HG03575 (cell line): ENCODE data around the gene ANKRD17.
"Not testable (repeated sequence)": the region's sequence is repeated elsewhere in the genome, so short reads cannot be mapped to it uniquely, and the experiment has no call there.

ENCODE experiments used
- ATAC-seq: cut with Tn5 transposase; IDR thresholded peaks from one replicate; pipeline ENCODE4 v1.9.1; 2021; ENCODE audit not compliant: unreplicated experiment, insufficient number of reproducible peaks, low FRiP score; ENCODE audit errors: extremely low read depth

ANKRD17 gene

GRCh38 chr4:73248416-73248815, 10.2 kb downstream of the ANKRD17 start:
- no peak for ATAC-seq

DNA sequence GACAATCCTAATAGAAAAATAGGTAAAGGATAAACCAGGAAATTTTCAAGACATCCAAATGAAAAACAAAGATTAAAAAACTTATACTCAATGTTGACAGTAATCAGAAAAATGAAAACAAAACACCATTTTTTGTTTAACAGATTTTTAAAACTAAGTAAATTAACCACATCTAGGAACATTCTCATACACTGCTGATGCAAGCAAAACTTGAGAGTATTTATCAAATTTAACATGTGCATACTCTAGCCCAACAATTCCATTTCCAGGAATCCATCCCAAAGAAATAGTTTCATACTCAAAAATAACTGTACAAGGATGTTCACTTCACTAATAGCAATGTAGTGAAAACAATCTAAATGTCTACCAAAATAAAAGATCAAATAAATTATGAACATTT, 11.5 kb downstream of the ANKRD17 start:
- no peak for ATAC-seq

DNA sequence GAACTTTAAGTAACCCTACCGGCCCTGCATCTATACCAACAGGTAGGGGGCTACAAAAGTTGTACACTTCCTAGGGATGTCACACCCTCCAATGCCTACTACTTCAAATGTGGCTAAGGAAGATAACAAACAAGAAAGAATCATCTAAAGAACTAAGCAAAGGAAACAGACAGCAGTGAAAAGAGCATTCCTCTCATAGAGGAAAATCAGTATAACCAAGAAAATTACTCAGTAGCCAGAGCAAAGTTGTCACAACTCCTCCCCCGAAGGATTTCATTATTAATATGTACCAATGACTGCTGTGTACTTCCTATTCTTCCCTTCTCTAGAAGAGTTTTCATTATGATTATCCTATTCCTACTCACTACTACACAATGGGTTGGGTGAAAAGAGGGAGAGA, 12.6 kb downstream of the ANKRD17 start:
- no peak for ATAC-seq

- no peak for ATAC-seq
These were observed 13.5 kb downstream of the ANKRD17 start for GRCh38 chr4:73244945-73245601.

GRCh38 chr4:73237044-73237443, 21.6 kb downstream of the ANKRD17 start:
- ATAC-seq, result no peak

- ATAC-seq, result no peak
These were observed 22.4 kb downstream of the ANKRD17 start for GRCh38 chr4:73236151-73236550.

DNA sequence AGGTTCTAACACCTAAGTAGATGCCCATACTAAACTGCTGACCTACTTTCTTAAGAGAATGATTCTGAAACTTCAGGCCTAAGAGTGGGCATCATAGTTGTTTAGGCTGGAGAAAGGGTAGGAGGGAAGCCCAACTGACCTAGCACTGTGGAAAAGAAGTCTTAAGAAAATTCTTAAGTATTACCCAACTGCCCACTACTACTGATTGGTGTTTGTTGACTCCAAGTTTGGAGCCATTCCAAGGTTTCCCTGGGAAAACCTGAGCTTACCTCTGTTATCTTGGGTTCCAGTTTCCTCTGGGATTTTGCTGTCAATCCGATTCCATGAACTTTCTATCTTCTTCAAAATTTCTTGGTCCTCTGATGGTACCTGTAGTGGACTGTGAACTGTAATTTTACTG, 23.9 kb downstream of the ANKRD17 start:
- no peak for ATAC-seq

- no peak for ATAC-seq
These were observed 26.8 kb downstream of the ANKRD17 start for GRCh38 chr4:73231518-73232487.

GRCh38 chr4:73230865-73231517, 27.6 kb downstream of the ANKRD17 start:
- ATAC-seq, result no peak

GRCh38 chr4:73228800-73229199, 29.8 kb downstream of the ANKRD17 start:
- ATAC-seq, result not testable (repeated sequence)

- no peak for ATAC-seq
These were observed 33.7 kb downstream of the ANKRD17 start for GRCh38 chr4:73224886-73225285.

DNA sequence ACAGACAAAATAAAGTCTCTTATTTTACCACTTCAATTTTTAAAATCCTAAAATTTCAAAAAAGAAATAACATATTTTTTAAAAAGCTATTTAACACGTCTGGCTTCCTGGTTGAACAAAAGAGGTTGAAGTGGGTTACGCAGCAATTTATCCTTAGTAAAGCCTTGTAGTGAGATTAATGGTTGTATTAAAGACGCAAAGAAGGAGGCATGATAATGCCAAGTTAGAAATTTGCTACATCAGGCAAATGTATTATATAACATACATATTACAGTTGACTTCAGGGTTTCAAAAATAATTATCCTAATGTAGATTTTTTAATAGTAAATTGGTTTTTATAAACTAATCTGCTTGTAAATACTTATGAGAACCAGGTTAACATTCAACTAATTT, 35.3 kb downstream of the ANKRD17 start:
- ATAC-seq, result no peak

GRCh38 chr4:73222466-73223257, 35.9 kb downstream of the ANKRD17 start:
- ATAC-seq, result peak; percentile 95

- no peak for ATAC-seq
These were observed 36.9 kb downstream of the ANKRD17 start for GRCh38 chr4:73221734-73222133.

- no peak for ATAC-seq
These were observed 37.8 kb downstream of the ANKRD17 start for GRCh38 chr4:73220815-73221214.

- no peak for ATAC-seq
These were observed 44.5 kb downstream of the ANKRD17 start for GRCh38 chr4:73213916-73214653.

GRCh38 chr4:73212982-73213730, 45.4 kb downstream of the ANKRD17 start:
- no peak for ATAC-seq

GRCh38 chr4:73211968-73212367, 46.6 kb downstream of the ANKRD17 start:
- ATAC-seq, result no peak
